GF-D8 (cell line): ENCODE data around the gene DNAJB13.
A peak's percentile ranks its signal among the peaks of the same experiment; 100 is the strongest.
"Not testable (repeated sequence)": the region's sequence is repeated elsewhere in the genome, so short reads cannot be mapped to it uniquely, and the experiment has no call there.

Experiments used
- DNase-seq: peaks from one replicate; lab custom pipeline; 2025; lab: John Stamatoyannopoulos, UW

The DNAJB13 gene, protein sequence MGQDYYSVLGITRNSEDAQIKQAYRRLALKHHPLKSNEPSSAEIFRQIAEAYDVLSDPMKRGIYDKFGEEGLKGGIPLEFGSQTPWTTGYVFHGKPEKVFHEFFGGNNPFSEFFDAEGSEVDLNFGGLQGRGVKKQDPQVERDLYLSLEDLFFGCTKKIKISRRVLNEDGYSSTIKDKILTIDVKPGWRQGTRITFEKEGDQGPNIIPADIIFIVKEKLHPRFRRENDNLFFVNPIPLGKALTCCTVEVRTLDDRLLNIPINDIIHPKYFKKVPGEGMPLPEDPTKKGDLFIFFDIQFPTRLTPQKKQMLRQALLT

DNA sequence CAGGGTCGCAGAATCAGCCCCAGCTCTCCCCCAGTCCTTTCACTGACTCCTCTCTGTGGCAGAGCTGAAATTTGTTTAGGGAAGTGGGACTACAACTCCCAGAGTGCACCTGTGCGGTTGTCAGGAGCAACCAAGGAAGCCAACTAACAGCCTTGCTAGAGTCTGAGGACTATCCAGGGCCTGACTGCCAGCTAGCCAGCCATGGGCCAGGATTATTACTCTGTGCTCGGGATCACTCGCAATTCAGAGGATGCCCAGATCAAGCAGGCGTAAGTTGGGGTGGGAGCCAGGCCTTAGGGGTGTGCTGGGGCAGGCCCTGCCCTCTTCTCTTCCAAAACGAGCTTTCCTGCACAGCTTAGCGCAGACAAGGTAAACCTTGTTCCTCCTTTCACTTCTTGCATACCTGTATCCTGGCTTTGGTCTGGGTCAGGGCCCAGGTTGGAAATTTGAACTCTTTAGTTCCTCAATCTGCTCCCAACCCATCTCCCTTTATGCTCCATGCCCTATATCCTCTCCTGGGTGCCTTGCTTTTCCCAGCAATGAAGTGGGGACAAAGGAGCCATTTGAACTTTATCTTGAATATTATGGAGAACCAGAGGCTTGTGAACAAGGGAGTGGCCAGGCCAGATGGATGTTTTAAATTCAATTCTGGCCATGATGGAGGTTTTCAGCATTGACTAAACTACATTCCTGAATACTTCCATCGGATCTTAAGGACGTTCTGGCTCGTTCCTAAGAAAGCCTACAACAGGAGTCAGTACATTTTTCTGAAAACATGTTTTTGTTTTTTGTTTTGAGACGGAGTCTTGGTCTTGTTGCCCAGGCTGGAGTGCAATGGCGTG is at the start of gene DNAJB13:
TSS of gene DNAJB13 (plus strand) at position 158 of the 842 bp plus-strand sequence. CDS start at position 202, 44 bp downstream.
- no peak for DNase-seq

DNA sequence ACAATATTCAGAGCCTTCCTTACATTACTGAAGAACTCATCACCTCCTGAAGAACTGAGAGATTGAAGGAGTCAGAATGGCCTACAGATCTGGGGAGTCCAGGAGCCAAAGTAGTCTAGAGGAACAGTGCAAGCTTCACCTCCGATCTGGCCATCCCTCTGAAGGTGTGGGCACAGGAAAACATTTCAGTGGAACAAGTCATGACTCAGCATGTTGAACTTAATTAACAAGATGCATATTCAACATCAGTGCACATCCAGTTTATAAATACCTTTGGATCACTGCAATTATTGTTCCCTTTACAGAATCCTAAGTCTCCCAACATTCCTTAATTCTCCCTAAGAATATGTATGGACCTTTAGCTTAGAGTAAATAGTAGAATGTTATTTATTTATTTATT is 48.5 kb upstream of the DNAJB13 start:
- DNase-seq = no peak

DNA sequence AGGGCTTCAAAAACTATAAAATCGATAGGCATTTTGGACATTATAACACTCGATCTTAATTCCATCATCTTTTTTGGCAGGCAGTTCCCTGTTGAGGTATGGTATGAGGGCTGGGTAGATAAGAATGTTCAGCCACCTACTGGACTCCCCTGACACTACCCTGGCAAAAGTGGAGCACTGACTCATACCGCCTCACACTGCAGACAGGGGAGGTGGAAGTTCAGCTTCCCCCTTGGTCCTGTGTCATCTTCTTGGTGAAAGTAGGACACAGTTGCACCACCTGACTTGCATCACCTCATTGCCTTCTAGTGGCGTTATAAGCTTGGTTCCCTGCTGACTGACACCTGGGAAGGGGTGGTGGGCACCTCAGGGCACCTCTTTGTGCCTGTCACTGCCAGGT is 43.6 kb upstream of the DNAJB13 start:
- DNase-seq = no peak

DNA sequence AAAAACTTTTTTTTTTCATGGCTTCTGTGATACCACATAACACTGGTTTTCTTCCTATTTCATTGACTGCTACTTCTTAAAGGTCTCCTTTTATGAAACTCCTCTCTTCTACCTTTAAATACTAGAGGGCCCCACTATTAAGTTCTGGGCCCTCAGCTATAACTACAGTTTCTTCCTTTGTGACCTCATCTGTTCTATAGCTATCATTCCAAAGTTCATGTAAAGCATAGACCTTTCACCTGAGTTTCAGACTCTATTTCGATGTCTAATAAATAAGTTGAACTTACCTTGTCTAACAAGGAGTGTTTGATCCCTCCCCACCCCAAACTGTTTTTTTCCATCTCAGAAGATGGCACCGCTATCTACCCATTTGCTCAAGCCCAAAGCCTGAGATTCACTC is 38.8 kb upstream of the DNAJB13 start:
- DNase-seq = no peak

DNA sequence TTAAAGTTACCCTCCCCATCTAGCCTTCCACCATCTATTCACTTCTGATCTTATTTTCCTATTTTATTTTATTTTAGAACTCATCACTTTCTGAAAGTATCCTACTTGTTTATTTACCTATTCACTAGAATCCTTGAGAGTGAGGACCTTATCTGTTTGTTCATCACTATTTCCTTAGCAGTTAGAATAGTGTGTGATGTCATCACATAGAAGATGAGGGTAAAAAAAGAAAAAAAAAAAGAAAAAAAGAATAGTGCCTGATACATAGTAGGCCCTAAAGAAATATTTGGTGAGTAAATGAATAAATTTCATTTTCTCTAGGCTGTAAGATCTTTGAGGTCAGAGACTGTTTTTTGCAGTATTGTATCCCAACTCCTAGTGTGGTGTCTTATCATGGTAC is 37.4 kb upstream of the DNAJB13 start:
- DNase-seq = no peak

DNA sequence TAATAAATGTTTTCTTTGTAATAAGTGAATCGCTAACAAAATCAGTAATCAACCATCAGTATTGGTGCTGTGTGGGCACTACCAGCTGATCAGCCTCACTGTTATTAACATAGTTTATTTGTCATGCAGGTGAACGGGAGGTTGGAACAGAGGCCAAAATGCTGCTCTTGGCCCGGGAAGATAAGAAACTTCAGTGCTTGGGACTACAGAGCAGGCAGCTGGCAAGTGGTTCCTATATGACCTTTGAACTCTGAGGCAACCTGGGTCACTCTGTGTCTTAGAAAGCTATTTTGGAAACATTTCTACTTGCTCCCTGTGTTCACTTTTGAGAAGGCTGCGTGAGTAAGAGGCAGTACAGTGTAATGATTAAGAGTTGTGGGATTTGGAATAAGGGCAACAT is 36.5 kb upstream of the DNAJB13 start:
- DNase-seq = no peak

DNA sequence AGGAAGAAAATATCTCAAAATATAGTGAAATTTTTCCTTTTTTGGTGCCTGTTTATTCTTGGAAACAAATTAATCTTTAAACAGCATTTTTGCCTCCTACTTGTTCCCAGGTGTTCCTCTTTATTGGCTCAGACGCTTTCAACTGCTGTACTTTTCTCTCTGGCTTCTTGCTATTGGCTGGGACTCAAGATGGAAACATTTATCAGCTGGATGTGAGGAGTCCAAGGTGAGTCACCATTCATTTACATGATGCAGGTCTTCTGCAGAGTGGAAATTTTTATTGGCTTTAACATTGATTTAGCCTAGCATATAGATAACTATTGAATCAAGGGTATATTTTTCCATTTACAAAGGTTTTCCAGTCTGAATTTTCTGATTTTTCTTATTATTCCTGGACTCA is 34.4 kb upstream of the DNAJB13 start:
- DNase-seq = no peak

DNA sequence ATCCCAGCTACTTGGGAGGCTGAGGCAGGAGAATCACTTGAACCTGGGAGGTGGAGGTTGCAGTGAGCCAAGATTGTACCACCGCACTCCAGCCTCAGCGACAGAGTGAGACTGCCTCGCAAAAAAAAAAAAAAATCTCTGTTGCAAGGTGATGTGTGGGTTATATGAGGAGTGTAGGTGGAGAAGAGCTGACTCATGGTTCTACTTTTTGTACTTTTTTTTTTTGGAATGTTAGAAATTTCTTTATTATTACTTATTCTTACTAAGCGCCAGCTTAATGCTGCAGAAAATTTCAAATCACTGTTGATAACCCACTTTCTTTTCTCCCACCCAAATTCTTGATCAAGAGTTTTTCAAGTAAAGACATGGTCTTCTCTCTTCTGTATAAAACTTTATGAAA is 29.6 kb upstream of the DNAJB13 start:
- no peak for DNase-seq

DNA sequence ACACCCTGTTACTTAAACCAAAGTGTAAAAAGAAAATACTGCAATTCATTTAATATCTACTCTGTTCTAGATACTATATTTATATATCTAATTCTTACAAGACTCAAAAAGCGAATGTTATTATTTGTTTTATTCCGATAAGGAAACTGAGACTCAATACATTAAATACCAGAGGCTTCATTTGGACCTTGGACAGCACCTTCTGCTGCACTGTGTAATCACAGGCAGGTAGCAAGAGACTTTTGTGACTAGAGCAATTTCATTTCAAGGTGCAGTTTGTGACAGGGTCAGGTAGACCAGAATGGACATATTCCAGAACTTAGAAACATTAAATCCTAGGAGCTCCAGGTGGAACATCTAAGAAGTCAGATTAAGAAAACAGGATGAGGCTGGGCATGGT is 21.4 kb upstream of the DNAJB13 start:
- DNase-seq = no peak

DNA sequence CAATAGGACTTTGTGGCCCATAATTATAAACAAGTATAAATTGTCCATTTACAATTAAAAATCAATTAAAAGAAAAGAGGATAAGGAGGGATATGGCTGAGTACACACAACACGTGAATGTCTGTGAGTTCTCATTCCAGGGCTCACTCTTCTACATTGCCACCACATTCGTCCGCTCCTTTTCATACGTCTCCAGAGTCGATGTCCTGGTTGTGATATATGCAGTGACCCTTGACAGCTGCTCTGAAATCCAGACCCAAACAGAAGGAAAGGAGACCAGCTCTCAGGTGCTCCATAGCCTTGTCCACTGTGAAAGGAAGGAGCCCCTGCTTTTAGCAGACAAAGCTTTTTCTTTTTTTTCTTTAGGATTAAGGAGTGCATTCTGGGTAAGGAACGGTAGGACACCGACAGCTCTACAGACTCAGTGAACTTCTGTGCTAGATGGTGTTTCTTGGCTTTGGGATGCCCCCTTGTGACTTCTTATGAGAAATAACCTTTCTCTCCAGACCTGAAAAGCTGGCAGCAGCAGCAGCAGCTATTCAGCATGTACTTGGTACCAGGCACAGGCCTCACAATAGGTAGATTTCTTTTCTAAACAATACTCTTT is 19.7 kb upstream of the DNAJB13 start:
- peak; percentile 12 for DNase-seq

DNA sequence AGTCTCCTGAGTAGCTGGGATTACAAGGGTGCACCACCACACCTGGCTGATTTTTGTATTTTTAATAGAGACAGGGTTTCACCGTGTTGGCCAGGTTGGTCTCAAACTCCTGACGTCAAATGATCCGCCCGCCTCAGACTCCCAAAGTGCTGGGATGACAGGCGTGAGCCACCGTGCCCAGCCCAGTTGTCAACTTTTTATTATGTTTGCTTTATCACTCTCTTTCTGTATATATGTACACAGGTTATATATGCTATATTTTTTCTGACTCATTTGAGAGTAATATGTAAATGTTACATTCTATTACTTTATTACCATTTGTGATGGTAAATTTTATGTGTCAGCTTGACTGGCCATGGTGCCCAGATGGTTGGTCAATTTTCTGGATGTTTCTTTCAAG is 18.9 kb upstream of the DNAJB13 start:
- no peak for DNase-seq

DNA sequence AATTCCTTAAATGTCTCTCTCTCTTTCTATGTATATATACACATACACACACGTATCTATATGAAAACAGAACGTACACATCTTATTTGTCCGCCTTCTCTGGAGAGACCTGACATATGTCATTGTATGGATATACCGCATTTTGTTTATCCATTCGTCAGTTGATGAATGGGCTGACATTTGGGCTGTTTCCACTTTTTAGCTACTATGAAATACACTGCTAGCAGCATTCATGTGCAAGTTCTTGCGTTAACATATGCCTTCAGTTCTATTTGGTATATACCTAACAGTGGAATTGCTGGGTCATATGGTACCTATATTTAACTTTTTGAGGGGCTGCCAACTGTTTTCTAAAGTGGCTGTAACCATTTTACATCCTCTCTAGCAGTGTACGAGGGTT is 18.0 kb upstream of the DNAJB13 start:
- no peak for DNase-seq

DNA sequence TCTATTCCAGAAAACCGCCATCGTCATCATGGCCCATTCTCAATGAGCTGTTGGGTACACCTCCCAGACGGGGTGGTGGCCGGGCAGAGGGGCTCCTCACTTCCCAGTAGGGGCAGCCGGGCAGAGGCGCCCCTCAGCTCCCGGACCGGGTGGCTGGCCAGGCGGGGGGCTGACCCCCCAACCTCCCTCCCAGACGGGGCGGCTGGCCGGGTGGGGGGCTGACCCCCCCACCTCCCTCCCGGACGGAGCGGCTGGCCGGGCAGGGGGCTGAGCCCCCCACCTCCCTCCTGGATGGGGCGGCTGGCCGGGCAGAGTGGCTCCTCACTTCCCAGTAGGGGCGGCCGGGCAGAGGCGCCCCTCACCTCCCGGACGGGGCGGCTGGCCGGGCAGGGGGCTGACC is 14.8 kb upstream of the DNAJB13 start:
- DNase-seq = not testable (repeated sequence)

DNA sequence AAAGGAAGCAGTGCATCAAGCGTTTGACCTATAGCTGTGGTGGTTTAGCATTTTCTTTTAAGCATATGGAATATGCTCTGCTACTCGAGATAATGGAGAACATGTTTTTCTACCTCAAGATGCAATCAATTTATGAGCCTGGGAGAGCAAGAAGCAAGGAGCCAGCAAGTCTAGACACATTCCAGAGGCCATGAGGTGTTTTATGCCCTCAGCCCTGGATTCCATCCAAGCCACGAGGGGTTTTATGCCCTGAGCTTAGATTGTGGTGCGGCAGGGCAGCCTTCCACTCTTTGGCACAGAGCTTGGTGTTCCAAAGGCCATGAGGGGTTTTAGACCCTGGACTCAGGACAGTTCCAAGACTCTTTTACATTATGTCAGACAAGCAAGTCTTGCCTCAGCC is 11.7 kb upstream of the DNAJB13 start:
- DNase-seq = no peak

DNA sequence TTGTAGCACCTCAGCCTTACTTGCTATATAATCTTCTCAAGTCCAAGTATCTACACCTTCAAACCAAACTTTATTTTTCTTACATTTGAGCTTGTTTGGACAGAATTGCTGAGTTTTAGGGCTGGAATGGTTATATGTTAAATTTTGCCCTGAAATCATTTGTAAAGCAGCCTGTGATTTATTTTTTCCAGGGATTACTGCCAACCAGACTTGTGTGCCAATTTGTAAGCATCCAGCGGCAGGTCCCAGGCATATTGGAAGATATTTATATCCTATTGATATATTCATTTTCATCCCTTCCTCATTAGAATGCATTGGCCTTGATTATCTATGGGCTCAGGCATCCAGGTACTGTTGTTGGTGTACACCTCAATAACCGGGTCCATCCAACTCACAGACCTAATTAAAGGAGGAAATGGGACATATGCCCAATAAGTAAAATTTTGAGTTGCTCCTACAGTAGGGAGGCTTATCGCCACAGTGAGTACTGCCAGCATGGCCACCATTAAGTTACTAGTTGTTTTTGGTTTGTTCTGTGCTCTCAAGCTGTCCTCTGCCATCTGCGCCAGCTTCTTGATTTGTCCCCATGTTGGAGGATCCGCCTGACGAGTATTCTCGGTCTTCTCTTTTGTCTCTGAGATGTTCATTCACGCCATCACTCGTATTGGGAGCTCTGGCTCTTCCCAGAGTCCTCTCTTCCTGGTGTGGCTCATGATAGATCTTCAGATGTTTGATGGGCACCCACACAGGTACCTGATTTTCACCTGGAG is 9.8 kb upstream of the DNAJB13 start:
- DNase-seq = no peak

DNA sequence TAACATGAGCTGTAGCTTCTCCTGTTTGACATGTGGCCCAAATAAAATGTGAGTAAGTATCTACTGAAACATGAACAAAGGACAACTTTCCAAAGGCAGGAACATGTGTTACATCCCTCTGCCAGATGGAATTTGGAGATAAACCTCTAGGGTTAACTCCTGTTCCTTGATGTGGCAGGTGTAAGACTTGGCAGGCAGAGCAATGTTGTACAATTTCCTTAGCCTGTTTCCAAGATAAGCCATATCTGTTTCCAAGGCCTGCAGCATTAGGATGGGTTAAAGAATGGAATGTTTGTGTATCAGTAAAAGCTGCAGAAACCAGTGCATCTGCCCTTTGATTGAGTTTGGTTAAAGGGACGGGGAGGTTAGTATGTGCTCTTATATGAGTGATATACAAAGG is 8.8 kb upstream of the DNAJB13 start:
- DNase-seq = no peak

DNA sequence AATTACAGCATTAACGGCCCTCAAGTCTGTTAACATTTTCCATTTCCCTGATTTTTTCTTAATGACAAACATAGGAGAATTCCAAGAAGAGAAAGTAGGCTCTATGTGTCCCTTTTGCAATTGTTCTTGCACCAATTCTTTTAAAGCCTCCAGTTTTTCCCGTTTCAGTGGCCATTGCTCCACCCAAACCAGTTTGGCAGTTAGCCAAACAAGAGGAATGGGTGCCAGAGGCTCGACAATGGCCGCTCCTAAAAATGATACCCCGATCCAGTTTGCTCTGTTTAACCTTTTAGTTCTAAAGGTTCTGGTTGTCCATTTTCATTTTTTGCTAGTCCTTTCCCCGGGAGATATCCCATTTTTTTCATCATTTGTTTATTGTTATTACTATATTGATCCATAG is 6.7 kb upstream of the DNAJB13 start:
- no peak for DNase-seq

DNA sequence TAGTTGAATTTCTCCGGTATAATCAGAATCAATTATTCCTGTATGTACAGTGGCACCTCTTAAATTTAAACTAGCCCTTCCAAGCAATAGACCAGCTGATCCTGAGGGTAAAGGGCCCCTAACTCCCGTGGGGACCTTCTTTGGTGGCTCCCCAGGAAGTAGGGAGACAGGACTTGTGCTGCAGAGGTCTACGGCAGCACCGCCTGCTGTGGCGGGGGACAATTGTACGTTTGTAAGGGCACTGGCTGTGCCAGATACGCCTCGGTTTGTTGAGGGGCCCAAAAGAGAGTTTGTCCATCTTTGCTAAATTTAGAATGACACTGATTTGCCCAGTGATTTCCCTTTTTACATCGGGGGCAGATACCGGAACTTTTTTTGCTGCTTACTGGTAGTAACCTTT is 5.9 kb upstream of the DNAJB13 start:
- no peak for DNase-seq

DNA sequence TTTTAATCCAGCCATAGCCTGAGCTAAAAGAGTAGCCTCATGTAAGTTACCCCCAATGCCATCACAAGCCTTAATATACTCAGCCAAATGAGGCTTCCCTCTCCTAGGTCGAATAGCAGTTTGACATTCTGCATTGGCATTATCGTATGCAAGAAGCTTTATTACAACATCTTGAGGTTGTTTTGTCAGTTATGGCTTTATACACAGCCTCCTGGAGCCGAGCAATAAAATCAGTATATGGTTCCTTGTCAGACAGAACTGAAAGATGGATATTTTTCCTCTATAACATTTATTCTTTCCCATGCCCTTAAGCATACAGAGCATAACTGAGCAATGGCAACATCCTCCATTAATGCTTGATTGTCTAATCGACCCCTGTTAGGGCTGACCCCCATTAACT is 5.4 kb upstream of the DNAJB13 start:
- DNase-seq = no peak

DNA sequence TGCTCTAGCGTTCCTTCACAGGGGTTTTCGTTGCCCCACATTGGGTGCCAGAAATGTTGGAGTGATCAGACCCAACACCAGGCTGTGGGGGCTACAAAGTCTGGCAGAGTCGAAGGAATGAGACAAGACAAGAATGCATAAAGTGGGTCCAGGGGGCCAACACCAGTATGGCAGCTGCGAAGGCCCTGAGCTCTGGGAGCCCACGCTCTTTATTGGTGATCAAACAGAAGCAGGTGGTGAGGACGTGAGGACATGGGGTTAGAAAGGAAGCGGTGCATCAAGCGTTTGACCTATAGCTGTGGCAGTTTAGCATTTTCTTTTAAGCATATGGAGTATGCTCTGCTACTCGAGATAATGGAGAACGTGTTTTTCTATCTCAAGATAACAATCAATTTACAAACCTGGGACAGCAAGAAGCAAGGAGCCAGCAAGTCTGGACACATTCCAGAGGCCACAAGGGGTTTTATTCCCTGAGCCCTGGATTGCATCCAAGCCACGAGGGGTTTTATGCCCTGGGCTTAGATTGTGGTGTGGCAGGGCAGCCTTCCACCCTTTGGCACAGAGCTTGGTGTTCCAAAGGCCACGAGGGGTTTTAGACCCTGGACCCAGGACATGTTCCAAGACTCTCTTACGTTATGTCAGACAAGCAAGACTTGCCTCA is 3.9 kb upstream of the DNAJB13 start:
- peak; percentile 36 for DNase-seq

DNA sequence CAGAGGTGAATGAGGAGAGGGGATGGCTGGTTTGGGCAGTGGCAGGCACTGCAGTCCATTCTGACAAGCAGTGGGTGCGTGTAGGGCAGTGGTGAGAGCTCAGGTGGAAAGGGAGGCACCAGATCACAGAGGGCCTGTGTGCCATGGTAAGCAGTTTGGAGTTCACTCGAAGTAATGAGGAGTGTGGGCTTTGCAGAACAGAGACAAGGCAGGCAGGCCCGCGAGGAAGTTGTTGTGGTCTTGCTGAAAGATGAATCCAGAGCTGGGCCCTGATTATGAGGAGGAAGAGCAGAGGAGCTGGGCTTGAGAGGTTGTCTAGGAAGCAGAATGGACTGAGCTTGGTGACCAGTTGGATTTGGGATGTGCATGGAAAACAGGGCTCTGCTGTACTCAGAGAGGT is 1.6 kb upstream of the DNAJB13 start:
- no peak for DNase-seq

DNA sequence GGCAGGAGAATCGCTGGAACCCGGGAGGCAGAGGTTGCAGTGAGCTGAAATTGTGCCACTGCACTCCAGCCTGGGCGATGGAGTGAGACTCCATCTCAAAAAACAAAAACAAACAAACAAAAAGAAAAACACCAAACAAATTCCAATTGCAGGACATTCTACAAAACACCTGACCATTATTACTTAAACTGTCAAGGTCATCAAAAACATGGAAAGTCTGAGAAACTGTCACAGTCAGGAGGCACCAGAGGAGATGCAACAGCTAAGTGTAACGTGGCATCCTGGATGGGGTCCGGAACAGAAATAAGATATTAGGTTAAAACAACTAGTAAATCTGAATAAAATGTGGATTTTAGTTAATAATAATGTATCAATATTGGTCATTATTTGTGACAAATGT is 914 bp upstream of the DNAJB13 start:
- DNase-seq = no peak
